Measurements from ENCODE around the gene FXYD3.

FXYD3 gene

DNA sequence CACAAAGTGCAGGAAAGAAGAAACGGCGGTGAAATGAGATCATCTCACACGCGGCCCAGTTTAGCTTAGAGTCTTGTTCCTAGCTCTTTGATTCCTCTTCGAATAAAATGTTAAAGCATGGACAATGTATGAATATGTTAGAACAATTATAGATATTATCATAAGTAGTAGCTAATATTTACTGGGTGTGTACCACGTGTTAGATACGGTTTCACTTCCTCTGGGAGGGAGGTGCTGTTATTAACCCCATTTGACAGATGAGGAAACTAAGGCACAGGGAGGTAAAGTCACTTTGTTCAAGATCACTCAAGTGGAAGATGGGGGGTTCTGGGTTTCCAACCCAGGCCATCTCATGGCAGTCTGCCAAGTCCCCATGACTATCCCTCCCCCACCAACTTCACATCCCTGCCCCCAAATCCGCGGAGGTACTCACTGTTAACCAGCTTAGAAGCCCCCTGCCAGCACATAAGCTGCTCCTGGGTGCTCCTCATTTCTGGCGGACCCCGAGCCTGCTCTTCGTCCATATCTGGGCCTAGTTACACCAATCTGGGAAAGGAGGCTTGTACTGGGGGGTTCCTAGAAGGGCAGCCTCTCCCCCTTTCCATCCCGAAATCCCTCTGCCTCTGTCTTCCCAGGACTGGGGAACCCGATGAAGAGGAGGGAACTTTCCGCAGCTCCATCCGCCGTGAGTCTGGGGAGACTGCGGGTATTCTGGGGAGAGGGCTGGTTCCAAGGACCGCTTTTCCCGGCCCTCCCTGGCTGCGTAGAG is 26.4 kb downstream of the FXYD3 start:
- TF ChIP-seq CTCF (IDR thresholded peaks at IDR 0.05; ENCODE audit: insufficient read depth, low read depth, low read length, missing control alignments): peak; percentile 0
- no peak overlapping the region for H3K4me3 ChIP-seq (ENCODE audit: low read length)
- DNase-seq (ENCODE audit: low read depth): no peak

- H3K4me3 ChIP-seq (ENCODE audit: low read length): no peak overlapping the region
- peak; percentile 45 for TF ChIP-seq CTCF (IDR thresholded peaks at IDR 0.05; ENCODE audit: insufficient read depth, low read depth, low read length, missing control alignments)
- peak; percentile 43 for DNase-seq (ENCODE audit: low read depth)
Measured at GRCh38 chr19:35142606-35143230, 27.1 kb downstream of the FXYD3 start.

DNA sequence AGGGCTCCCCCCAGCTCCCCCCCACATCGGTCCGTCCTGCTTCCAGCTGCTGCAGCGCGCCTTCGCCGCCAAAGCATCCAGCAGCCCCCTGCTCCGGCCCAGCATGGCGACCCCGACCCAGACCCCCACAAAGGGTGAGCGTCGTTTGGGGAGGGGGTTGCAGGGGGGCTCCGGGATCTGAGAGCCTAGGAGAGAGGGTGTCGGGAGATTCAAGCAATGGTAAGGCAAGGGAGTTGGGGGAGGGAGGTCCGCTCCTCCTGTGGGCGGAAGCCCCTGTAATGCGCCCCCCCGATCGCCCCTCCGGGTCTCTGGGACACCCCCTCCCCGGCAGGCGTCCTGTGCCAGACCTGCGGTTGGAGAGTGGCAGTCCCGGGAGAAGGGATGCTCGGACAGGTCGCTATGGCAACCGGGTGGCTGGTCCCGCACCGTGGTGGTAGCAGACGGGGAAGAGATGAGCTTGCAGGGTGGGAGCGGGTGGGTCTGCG is 27.6 kb downstream of the FXYD3 start, which contains the start of gene FXYD7:
FXYD7 (plus strand) TSS at position 25 of the 485 bp plus-strand sequence; CDS start at position 104, 79 bp downstream.
- no peak for DNase-seq (ENCODE audit: low read depth)
- H3K4me3 ChIP-seq (ENCODE audit: low read length): no peak within 1 kb of the TSS
- TF ChIP-seq CTCF (IDR thresholded peaks at IDR 0.05; ENCODE audit: insufficient read depth, low read depth, low read length, missing control alignments): no peak

- no peak for DNase-seq (ENCODE audit: low read depth)
- no peak for TF ChIP-seq CTCF (IDR thresholded peaks at IDR 0.05; ENCODE audit: insufficient read depth, low read depth, low read length, missing control alignments)
- H3K4me3 ChIP-seq (ENCODE audit: low read length): no peak overlapping the region
Measured at GRCh38 chr19:35143818-35144217, 28.2 kb downstream of the FXYD3 start.

DNA sequence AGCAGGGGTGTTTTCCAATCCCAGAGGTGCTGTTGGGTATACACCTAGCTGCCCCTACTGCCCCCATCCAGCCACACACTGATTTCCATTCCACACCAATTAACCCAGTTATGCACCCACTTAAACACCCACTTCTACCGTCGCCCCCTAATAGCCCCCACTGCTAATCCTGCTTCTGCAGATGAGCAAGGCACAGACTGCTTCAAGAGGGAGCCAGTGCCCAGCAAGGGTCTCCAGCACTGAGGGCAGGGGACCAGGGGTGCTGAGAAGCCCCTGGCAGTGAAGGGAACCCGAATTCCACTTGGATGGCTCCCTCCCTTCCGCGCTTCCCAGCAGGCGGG is 28.6 kb downstream of the FXYD3 start:
- no peak for DNase-seq (ENCODE audit: low read depth)
- TF ChIP-seq CTCF (IDR thresholded peaks at IDR 0.05; ENCODE audit: insufficient read depth, low read depth, low read length, missing control alignments): no peak
- H3K4me3 ChIP-seq (ENCODE audit: low read length): no peak overlapping the region

DNA sequence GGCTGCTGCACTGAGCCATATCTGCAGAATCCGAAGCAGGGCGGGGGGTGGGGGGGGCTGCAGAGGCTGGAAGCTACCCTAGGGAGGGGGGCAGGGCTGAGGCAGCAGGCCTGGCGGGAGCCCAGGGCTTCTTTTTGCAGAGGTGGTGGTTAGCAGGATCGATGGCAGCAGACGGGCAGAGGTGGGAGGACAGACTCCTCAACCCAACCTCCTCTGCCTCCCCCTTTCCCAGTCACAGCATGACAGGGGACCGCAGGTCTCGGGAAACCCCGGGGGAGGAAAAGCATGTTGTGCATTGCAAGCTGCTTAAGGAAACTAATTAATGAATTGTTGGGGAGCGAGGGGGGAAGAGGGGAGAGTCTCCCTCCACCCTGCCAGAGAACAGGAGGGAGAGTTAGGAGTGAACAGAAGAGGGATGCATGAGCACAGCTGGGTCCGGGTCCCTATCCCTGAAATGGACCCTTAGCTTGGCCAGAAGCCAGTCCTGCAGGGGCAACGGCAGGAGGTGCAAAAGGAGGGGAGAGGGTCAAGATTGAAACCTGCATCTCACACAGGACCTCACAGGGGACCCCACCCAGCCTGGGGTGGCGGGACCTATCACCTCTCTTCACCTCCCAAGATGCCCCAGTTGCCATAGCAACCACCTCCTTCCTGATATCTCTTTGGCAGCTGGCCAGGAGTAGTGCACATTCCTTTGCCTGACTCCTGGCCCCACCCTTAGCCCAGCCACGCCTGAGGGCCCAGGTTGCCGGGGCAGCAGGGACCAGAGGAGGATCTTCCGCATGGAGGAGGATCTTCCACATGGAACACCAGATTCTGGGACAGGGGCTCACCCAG is 29.2 kb downstream of the FXYD3 start:
- no peak overlapping the region for H3K4me3 ChIP-seq (ENCODE audit: low read length)
- TF ChIP-seq CTCF (IDR thresholded peaks at IDR 0.05; ENCODE audit: insufficient read depth, low read depth, low read length, missing control alignments): no peak
- peak; percentile 82 for DNase-seq (ENCODE audit: low read depth)
